ENCODE results near the gene MOV10L1.
A peak's percentile ranks its signal among the peaks of the same experiment; 100 is the strongest.
"Not testable (repeated sequence)": the region's sequence is repeated elsewhere in the genome, so short reads cannot be mapped to it uniquely, and the experiment has no call there.

MOV10L1 gene

GRCh38 chr22:50131894-50132293 lies 42.1 kb downstream of the MOV10L1 start:
- no peak overlapping the region for H3K27ac ChIP-seq
- peak in 1 of 2 donors; percentile 4 for DNase-seq

GRCh38 chr22:50134481-50134880 lies 44.7 kb downstream of the MOV10L1 start:
- no peak overlapping the region for H3K27ac ChIP-seq
- no peaks in the 10 kb centered on the region for H3K36me3 ChIP-seq
- H3K4me1 ChIP-seq = peaks cover 0 to 4% (median 0%) of the 10 kb centered on the region in 4 donors
- H3K4me3 ChIP-seq = no peak overlapping the region
- H3K27me3 ChIP-seq = peaks cover 0 to 4% of the 10 kb centered on the region in 2 donors
- DNase-seq = peak in 1 of 2 donors; percentile 13
- TF ChIP-seq CTCF (IDR thresholded peaks at IDR 0.05) = no peak
- intact Hi-C loops (cut with DNase I; ENCODE audit: low total_unique reads) = no loop called here
- H3K9me3 ChIP-seq = peaks cover 0 to 2% (median 0%) of the 10 kb centered on the region in 3 donors

More at GRCh38 chr22:50131894-50132293, 42.1 kb downstream of the MOV10L1 start:
- no peak for TF ChIP-seq CTCF (IDR thresholded peaks at IDR 0.05)
- H3K9me3 ChIP-seq = peaks cover 0 to 2% (median 0%) of the 10 kb centered on the region in 3 donors
- no peak overlapping the region for H3K4me3 ChIP-seq
- H3K36me3 ChIP-seq = no peaks in the 10 kb centered on the region
- intact Hi-C loops (cut with DNase I; ENCODE audit: low total_unique reads) = no loop called here
- H3K4me1 ChIP-seq = peaks cover 0 to 4% (median 0%) of the 10 kb centered on the region in 4 donors
- peaks cover 0 to 7% of the 10 kb centered on the region in 2 donors for H3K27me3 ChIP-seq

GRCh38 chr22:50136581-50137015 lies 46.8 kb downstream of the MOV10L1 start:
- peak in 1 of 2 donors; percentile 51 for DNase-seq
- TF ChIP-seq CTCF (IDR thresholded peaks at IDR 0.05) = no peak

GRCh38 chr22:50137277-50137676 lies 47.5 kb downstream of the MOV10L1 start:
- H3K4me3 ChIP-seq; intact Hi-C loops (cut with DNase I; ENCODE audit: low total_unique reads); H3K4me1 ChIP-seq; H3K9me3 ChIP-seq; H3K27ac ChIP-seq; H3K36me3 ChIP-seq: not testable (repeated sequence)
- peaks cover 0 to 12% of the 10 kb centered on the region in 2 donors for H3K27me3 ChIP-seq
- peak in 1 of 2 donors; percentile 16 for DNase-seq

More at GRCh38 chr22:50136581-50137015, 46.8 kb downstream of the MOV10L1 start:
- intact Hi-C loops (cut with DNase I; ENCODE audit: low total_unique reads) = no loop called here
- Histone ChIP-seq H3K27ac (no peak overlapping the region), H3K36me3 (no peaks in the 10 kb centered on the region), H3K4me3 (no peak overlapping the region), H3K27me3 (peaks cover 0 to 5% of the 10 kb centered on the region in 2 donors), H3K9me3 (peaks cover 0 to 2% (median 0%) of the 10 kb centered on the region in 3 donors), H3K4me1 (peaks cover 0 to 4% (median 0%) of the 10 kb centered on the region in 4 donors)

- no peaks in the 10 kb centered on the region for H3K36me3 ChIP-seq
- peak in 1 of 2 donors; percentile 10 for DNase-seq
- no peak for TF ChIP-seq CTCF (IDR thresholded peaks at IDR 0.05)
- H3K4me3 ChIP-seq = no peak overlapping the region
- peaks cover 0 to 18% of the 10 kb centered on the region in 2 donors for H3K27me3 ChIP-seq
- intact Hi-C loops (cut with DNase I; ENCODE audit: low total_unique reads) = no loop called here
- peaks cover 0 to 4% (median 0%) of the 10 kb centered on the region in 4 donors for H3K4me1 ChIP-seq
- H3K9me3 ChIP-seq = no peaks in the 10 kb centered on the region
- no peak overlapping the region for H3K27ac ChIP-seq
Observed at GRCh38 chr22:50138041-50138440, 48.2 kb downstream of the MOV10L1 start.

GRCh38 chr22:50138988-50139387 lies 49.2 kb downstream of the MOV10L1 start:
- no peak for DNase-seq
- no peak for TF ChIP-seq CTCF (IDR thresholded peaks at IDR 0.05)
- no peaks in the 10 kb centered on the region for H3K9me3 ChIP-seq
- H3K36me3 ChIP-seq = no peaks in the 10 kb centered on the region
- H3K27me3 ChIP-seq = peaks cover 0 to 23% of the 10 kb centered on the region in 2 donors
- peaks cover 0 to 4% (median 0%) of the 10 kb centered on the region in 4 donors for H3K4me1 ChIP-seq
- no peak overlapping the region for H3K27ac ChIP-seq
- no peak overlapping the region for H3K4me3 ChIP-seq
- intact Hi-C loops (cut with DNase I; ENCODE audit: low total_unique reads) = no loop called here

Data from tibial artery (tissue), 4 donors.